Neural progenitor cell (in vitro differentiated cells): ENCODE results near the gene RAPH1.

Experiments used
- CTCF ChIP-seq: fragments of 200-600 bp; sonication (generic); IDR thresholded peaks from 2 replicates; pipeline ENCODE4 v1.5.1; 2017; ENCODE audit warnings: antibody characterized with exemption, mild to moderate bottlenecking
- EZH2 ChIP-seq: fragments of 200-600 bp; sonication (generic); IDR thresholded peaks from 2 replicates; pipeline ENCODE4 v1.6.1; 2017; ENCODE audit warnings: antibody characterized with exemption, mild to moderate bottlenecking, moderate library complexity

DNA sequence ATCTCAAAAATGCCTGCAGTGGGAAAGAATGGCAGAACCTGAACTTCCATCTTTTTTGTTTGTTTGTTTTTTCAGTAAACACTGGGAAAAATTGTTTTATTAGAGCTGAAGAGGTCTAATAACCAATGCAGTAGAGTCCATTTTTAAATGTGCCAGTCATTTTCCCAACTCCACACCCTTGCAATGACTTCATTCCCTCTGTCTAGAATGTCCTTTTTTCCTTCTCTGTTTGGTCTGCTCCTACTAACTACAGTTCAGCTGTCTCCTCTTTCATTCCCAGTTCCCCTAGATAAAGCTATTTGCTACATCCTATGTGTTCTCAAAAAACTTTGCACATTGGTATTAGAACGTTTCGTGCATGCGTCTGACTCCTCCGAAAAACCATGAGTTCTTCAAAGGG, 9.3 kb upstream of the RAPH1 start:
- no peak for TF ChIP-seq CTCF
- TF ChIP-seq EZH2 = no peak
